GM12878 (cell line): ENCODE data around the gene DIO1. TPM values are rescaled to one million over a fixed set of nuclear protein-coding genes. Genes with fewer than 3 reads are reported as not detected.

Experiments used
- ATAC-seq: fragments of 200-7000 bp; cut with Tn5 transposase; 3 replicates; pipeline ENCODE4 v1.9.1; 2020; ENCODE audit warnings: mild to moderate bottlenecking, moderate library complexity
- BruUV-seq: library from RNA; stranded (reverse); fragments of 400-500 nt; replicated peaks from 2 replicates; lab custom pipeline; 2021; lab: Mats Ljungman, UMichigan
- CTCF ChIA-PET: fragments of 300-600 bp; sonication (Branson Sonifier 250); formaldehyde crosslinking; extraction: SDS; loops from one replicate; lab custom pipeline; 2021; ENCODE audit warnings: inconsistent platforms; lab: Yijun Ruan, JAX
- POLR2A ChIA-PET: fragments of 350-600 bp; formaldehyde crosslinking; extraction: SDS; loops from one replicate; lab custom pipeline; 2021; ENCODE audit warnings: inconsistent platforms; lab: Charles Lee
- RAD21 ChIA-PET: fragments of 300-600 bp; sonication (Branson Sonifier 250); formaldehyde crosslinking; loops from one replicate; lab custom pipeline; 2023; ENCODE audit warnings: antibody characterized with exemption; ENCODE audit not compliant: unreplicated experiment; lab: Charles Lee
- SMC1A ChIA-PET: fragments of 300-600 bp; sonication (Branson Sonifier 250); formaldehyde crosslinking; loops from one replicate; lab custom pipeline; 2023; ENCODE audit not compliant: unreplicated experiment, uncharacterized antibody; lab: Charles Lee
- DNase-seq: peaks from one replicate; pipeline ENCODE4 v3.0.0-alpha.2; 2011; ENCODE audit warnings: low read depth, low spot score
- FAIRE-seq: peaks from 3 replicates; lab custom pipeline; 2011; peaks lifted over from hg19 to GRCh38; lab: Jason Lieb, UNC
- H2AFZ ChIP-seq: 2 replicates; pipeline ENCODE4 v1.6.0; 2011; ENCODE audit warnings: low read depth, low read length, control low read depth; ENCODE audit not compliant: control insufficient read depth
- H3K27ac ChIP-seq: 2 replicates; pipeline ENCODE4 v1.5.1; 2011; ENCODE audit warnings: control low read depth; ENCODE audit not compliant: control insufficient read depth, insufficient read depth
- H3K27me3 ChIP-seq, 2 experiments: replicated peaks in 1 of 2; 2 replicates each; pipeline versions ENCODE4 v1.6.0 to v1.6.1; 2011; ENCODE audit warnings: low read length in 1 of 2; ENCODE audit not compliant: control insufficient read depth in 2 of 2, insufficient read depth in 2 of 2
- H3K36me3 ChIP-seq, 2 experiments: 2 replicates each; pipeline ENCODE4 v1.5.1; 2011; ENCODE audit warnings: low read length in 1 of 2; ENCODE audit not compliant: control insufficient read depth in 2 of 2, insufficient read depth in 2 of 2
- H3K4me1 ChIP-seq: 2 replicates; pipeline ENCODE4 v1.6.1; 2011; ENCODE audit warnings: mild to moderate bottlenecking, low read length, moderate library complexity, mixed read lengths; ENCODE audit not compliant: control insufficient read depth, insufficient read depth
- H3K4me2 ChIP-seq: 2 replicates; pipeline ENCODE4 v1.6.0; 2011; ENCODE audit warnings: control low read depth; ENCODE audit not compliant: control insufficient read depth, insufficient read depth
- H3K4me3 ChIP-seq: fragments of 200-600 bp; sonication (generic); 2 replicates; pipeline ENCODE4 v1.5.1; 2016
- H3K79me2 ChIP-seq: 2 replicates; pipeline ENCODE4 v1.6.0; 2011; ENCODE audit warnings: low read length; ENCODE audit not compliant: control insufficient read depth, insufficient read depth
- H3K9ac ChIP-seq: 2 replicates; pipeline ENCODE4 v1.8.0; 2011; ENCODE audit warnings: low read length, control low read depth, mixed read lengths; ENCODE audit not compliant: control insufficient read depth, insufficient read depth
- H3K9me3 ChIP-seq: replicated peaks from 3 replicates; pipeline ENCODE4 v1.5.1; 2011; ENCODE audit warnings: mild to moderate bottlenecking, low read length; ENCODE audit not compliant: control insufficient read depth, insufficient read depth
- H4K20me1 ChIP-seq: 2 replicates; pipeline ENCODE4 v1.6.0; 2011; ENCODE audit not compliant: control insufficient read depth, insufficient read depth
- BMI1 ChIP-seq: fragments of 450-650 bp; IDR thresholded peaks from 2 replicates; pipeline ENCODE4 v1.6.1; 2016; ENCODE audit warnings: mild to moderate bottlenecking, moderate library complexity, borderline replicate concordance
- CEBPB ChIP-seq, 2 experiments: fragments of 150-350 bp in 1 of 2; IDR thresholded peaks; 2 replicates each; pipeline ENCODE4 v1.6.1; 2012 to 2014; ENCODE audit warnings: low read depth in 2 of 2, low read length in 2 of 2, borderline replicate concordance in 1 of 2, inconsistent platforms in 1 of 2
- HDGF ChIP-seq: fragments of 450-650 bp; IDR thresholded peaks from 2 replicates; pipeline ENCODE4 v1.6.1; 2016; ENCODE audit warnings: antibody characterized with exemption
- MXI1 ChIP-seq: fragments of 150-350 bp; IDR thresholded peaks from 2 replicates; pipeline ENCODE4 v1.6.1; 2011; ENCODE audit warnings: low read depth, mild to moderate bottlenecking, inconsistent platforms, low read length, improper control_type of control experiment
- WGBS: methylation state at CpG from one replicate; pipeline ENCODE4 v1.1.6; 2016; ENCODE audit warnings: low lambda C conversion rate; ENCODE audit not compliant: insufficient replicate concordance, insufficient coverage; ENCODE audit errors: missing lambda C conversion rate; 5-methylcytosine and 5-hydroxymethylcytosine counted together
- in situ Hi-C: fragments of 300-500 bp; cut with MboI; formaldehyde crosslinking; loops from 9 replicates; pipeline ENCODE4 v1.14.3; 2018; ENCODE audit warnings: mixed read lengths
- intact Hi-C: fragments of 100-400 bp; cut with micrococcal nuclease; formaldehyde crosslinking; loops from one replicate; pipeline ENCODE4 v1.14.2; 2022; ENCODE audit not compliant: unreplicated experiment
- polyA plus RNA-seq, 11 experiments: library from polyadenylated mRNA; depleted of rRNA in 4 of 11; unstranded in 6 of 11; stranded (reverse) in 5 of 11; fragments of >200 nt; fragmentation: Nextera tagmentation in 4 of 11; fragmentation: Illumina TruSeq in 1 of 11; extraction: Ambion mirVana in 4 of 11; extraction: Trizol in 1 of 11; gene quantifications; 1 replicate in 1 of 11; 2 replicates in 10 of 11; pipeline versions ENCODE4 v1.2.1 to v1.2.3, GENCODE V29; 2011 to 2016; ENCODE audit warnings: inconsistent platforms in 2 of 11, missing spikeins in 2 of 11, low read depth in 1 of 11
- total RNA-seq, 4 experiments: library from RNA; depleted of rRNA in 3 of 4; stranded (reverse); fragments of >200 nt in 3 of 4; fragmentation: Illumina TruSeq in 1 of 4; extraction: Trizol in 1 of 4; gene quantifications; 2 replicates each; pipeline versions ENCODE4 v1.2.1 to v1.2.3, GENCODE V29; 2013 to 2021
- TF ChIP-seq, protein P1 (sequence below): fragments of 450-650 bp; IDR thresholded peaks from 2 replicates; pipeline ENCODE4 v1.6.1; 2014; ENCODE audit warnings: mild to moderate bottlenecking

DIO1 gene
- total and polyA plus RNA-seq, 10 of the 15 experiments (the other 5 are each of a cell fraction or from before 2014, with no cell fraction given), result 0.11 to 0.26 (median 0.12) TPM; not detected in 6

DNA sequence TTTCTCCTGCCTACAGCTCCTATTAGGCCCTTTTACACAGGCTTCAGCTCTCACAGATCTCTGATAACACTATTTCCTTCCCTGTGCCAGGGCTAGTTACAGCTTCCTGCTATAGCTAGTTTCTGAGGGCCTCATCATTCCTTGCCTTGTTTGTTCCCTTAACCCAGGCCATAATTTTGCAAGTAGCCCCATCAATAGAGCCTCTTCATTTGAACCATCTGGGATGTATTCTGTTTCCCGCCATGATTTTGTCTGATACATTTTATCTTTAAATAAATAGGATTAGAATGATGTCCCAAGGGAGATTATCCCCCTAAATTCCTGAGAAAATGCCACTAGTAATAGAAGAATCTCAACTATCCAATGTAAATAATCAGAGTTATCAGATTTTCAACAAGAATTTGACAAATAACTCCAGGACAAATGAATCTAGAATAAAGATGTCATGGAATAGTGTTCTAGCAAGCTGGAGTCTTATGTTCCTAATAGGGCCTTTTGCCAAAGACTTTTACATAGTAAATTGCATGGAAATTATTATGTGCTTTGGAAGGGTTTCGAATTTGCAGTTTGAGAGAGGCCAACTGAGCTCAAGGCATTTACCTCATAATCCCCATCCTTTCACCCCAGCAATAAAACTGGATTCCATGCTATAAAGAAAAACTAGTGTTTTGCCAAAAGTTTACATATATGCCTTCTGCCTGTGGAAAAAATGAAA, 35.4 kb downstream of the DIO1 start:
- Histone ChIP-seq H3K4me1 (no peaks in the 10 kb centered on the region), H2AFZ (no peak overlapping the region), H3K27ac (no peak overlapping the region), H3K9ac (no peak overlapping the region), H3K9me3 (peaks cover 6% of the 10 kb centered on the region; the same call in 2 of the 3 replicates), H3K79me2 (no peaks in the 10 kb centered on the region), H3K4me2 (no peak overlapping the region), H3K4me3 (no peak overlapping the region), H4K20me1 (no peaks in the 10 kb centered on the region), H3K27me3 (no peaks in the 10 kb centered on the region), H3K36me3 (peaks cover 0 to 13% of the 10 kb centered on the region in 2 experiments; a peak in 2 of 4 replicates)
- intact Hi-C loops, result no loop called here
- ChIA-PET SMC1A (interaction anchor here (0.7 to 1.2 kb wide), 4 partner anchors 11 to 88 kb away, joined by 3 to 4 read pairs (median 3); no protein-coding TSS in a partner anchor), POLR2A (no interaction called here), CTCF (interaction anchor here (1.3 kb wide), 1 partner anchor 27 kb away, joined by 3 read pairs; no protein-coding TSS in a partner anchor), RAD21 (interaction anchor here (1.1 kb wide), 1 partner anchor 16 kb away, joined by 3 read pairs; the partner anchor contains the start of genes IFT25 and LRRC42)
- 92% methylated on average over 2 of the region's 2 CpGs for WGBS
- BruUV-seq, result no TSS peak
- in situ Hi-C loops, result no loop called here
- DNase-seq (no peak), FAIRE-seq (no peak), ATAC-seq (no peak)
- TF ChIP-seq, protein P1, sequence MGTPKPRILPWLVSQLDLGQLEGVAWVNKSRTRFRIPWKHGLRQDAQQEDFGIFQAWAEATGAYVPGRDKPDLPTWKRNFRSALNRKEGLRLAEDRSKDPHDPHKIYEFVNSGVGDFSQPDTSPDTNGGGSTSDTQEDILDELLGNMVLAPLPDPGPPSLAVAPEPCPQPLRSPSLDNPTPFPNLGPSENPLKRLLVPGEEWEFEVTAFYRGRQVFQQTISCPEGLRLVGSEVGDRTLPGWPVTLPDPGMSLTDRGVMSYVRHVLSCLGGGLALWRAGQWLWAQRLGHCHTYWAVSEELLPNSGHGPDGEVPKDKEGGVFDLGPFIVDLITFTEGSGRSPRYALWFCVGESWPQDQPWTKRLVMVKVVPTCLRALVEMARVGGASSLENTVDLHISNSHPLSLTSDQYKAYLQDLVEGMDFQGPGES, result no peak
- no peak for TF ChIP-seq CEBPB (IDR thresholded peaks at IDR 0.05; ENCODE audit: borderline replicate concordance in 1 of 2, low read depth in 2 of 2, low read length in 2 of 2)
- TF ChIP-seq HDGF, result no peak
- no peak for TF ChIP-seq BMI1
- TF ChIP-seq MXI1, result no peak
